ENCODE results near the gene RARA.

Gene RARA

DNA sequence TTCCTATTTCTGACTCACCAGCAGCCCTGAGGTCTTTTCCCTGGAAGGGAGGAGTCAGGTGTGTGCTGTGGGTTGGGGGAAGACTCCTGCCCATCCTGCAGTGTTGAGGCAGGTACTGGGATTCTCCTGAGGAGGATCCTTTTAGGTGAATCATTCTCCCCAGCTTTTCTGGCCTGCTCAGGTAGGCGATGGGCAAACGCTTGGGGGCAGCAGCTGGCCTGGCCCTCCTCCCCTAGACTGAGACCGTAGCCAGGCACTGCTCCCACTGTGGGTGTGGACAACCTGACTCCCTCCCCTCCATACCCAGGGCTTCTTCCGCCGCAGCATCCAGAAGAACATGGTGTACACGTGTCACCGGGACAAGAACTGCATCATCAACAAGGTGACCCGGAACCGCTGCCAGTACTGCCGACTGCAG is 40.5 kb downstream of the RARA start:
- no peak overlapping the region for H2AFZ ChIP-seq (ENCODE audit: low read length)
- no peak overlapping the region for H3K4me3 ChIP-seq (ENCODE audit: low read length, poor library complexity, severe bottlenecking)
- peaks cover 48% of the 10 kb centered on the region for H3K79me2 ChIP-seq (ENCODE audit: insufficient read depth, low read length)
- TF ChIP-seq, protein P1, sequence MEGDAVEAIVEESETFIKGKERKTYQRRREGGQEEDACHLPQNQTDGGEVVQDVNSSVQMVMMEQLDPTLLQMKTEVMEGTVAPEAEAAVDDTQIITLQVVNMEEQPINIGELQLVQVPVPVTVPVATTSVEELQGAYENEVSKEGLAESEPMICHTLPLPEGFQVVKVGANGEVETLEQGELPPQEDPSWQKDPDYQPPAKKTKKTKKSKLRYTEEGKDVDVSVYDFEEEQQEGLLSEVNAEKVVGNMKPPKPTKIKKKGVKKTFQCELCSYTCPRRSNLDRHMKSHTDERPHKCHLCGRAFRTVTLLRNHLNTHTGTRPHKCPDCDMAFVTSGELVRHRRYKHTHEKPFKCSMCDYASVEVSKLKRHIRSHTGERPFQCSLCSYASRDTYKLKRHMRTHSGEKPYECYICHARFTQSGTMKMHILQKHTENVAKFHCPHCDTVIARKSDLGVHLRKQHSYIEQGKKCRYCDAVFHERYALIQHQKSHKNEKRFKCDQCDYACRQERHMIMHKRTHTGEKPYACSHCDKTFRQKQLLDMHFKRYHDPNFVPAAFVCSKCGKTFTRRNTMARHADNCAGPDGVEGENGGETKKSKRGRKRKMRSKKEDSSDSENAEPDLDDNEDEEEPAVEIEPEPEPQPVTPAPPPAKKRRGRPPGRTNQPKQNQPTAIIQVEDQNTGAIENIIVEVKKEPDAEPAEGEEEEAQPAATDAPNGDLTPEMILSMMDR (conservative IDR thresholded peaks at IDR 0.05; ENCODE audit: low read length): no peak
- no peaks in the 10 kb centered on the region for H3K27me3 ChIP-seq (ENCODE audit: insufficient read depth, low read length, poor library complexity, severe bottlenecking)
- no peaks in the 10 kb centered on the region for H4K20me1 ChIP-seq (ENCODE audit: insufficient read depth, low read length, poor library complexity, severe bottlenecking)
- no peaks in the 10 kb centered on the region for H3K9me2 ChIP-seq (replicated peaks; ENCODE audit: low read depth, low read length)
- no peaks in the 10 kb centered on the region for H3K9me3 ChIP-seq (ENCODE audit: insufficient read depth, low read depth, low read length)
- no peaks in the 10 kb centered on the region for H3F3A ChIP-seq (ENCODE audit: low read depth)
- no peak overlapping the region for H3K4me2 ChIP-seq (ENCODE audit: low read depth, low read length, poor library complexity, severe bottlenecking)
- peaks cover 38% of the 10 kb centered on the region; the same call in 1 of the 2 replicates for H3K36me3 ChIP-seq (ENCODE audit: insufficient read depth, low read length)
- no peak overlapping the region for H3K9ac ChIP-seq (ENCODE audit: low read depth, low read length, poor library complexity, severe bottlenecking)
- peaks cover 40% of the 10 kb centered on the region for H3K4me1 ChIP-seq (ENCODE audit: insufficient read depth, low read length, poor library complexity, severe bottlenecking)

DNA sequence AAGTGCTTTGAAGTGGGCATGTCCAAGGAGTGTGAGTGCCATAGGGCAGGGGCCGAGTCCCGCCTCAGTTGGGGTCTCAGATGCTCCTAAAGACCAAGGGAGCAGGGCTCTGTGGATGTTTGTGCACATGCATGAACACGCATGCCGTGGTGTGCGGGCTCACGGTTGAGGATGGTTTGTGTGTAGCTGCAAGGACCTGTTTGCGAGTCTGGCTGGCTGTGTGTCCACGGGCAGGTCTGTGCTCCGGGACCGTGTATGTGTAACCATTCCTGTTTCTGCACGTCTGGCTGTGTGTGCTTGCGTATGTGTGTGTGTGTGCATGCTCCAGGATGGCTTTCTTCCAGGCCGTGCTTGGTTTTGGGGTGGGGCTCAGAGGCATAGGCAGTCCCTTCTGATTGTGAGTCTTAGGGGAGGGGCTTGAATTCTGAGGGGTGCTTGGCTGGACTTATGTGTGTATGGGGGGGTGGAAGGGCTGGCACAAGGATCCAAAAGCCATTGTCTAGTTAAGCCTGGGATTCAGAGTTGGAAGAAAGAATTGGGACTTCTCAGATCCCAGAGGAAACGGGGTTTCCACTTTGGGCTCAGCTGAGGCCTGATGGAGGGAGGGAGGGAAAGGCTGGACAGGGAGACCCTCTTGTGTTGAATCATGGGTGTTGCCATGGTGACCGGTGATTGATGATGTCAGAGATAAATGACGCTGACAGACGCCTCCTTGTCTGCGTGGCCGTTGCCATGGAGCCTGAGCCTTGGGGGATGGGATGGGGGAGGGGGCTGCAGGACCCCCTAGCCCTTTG is 41.1 kb downstream of the RARA start:
- Histone ChIP-seq H3F3A (ENCODE audit: low read depth) (no peaks in the 10 kb centered on the region), H3K9ac (ENCODE audit: low read depth, low read length, poor library complexity, severe bottlenecking) (no peak overlapping the region), H3K4me1 (ENCODE audit: insufficient read depth, low read length, poor library complexity, severe bottlenecking) (peaks cover 34% of the 10 kb centered on the region), H3K36me3 (ENCODE audit: insufficient read depth, low read length) (peaks cover 38% of the 10 kb centered on the region; the same call in 1 of the 2 replicates), H4K20me1 (ENCODE audit: insufficient read depth, low read length, poor library complexity, severe bottlenecking) (no peaks in the 10 kb centered on the region), H3K27me3 (ENCODE audit: insufficient read depth, low read length, poor library complexity, severe bottlenecking) (no peaks in the 10 kb centered on the region), H3K79me2 (ENCODE audit: insufficient read depth, low read length) (peaks cover 44% of the 10 kb centered on the region), H3K4me2 (ENCODE audit: low read depth, low read length, poor library complexity, severe bottlenecking) (no peak overlapping the region), H2AFZ (ENCODE audit: low read length) (no peak overlapping the region), H3K9me3 (ENCODE audit: insufficient read depth, low read depth, low read length) (no peaks in the 10 kb centered on the region), H3K4me3 (ENCODE audit: low read length, poor library complexity, severe bottlenecking) (no peak overlapping the region), H3K9me2 (replicated peaks; ENCODE audit: low read depth, low read length) (no peaks in the 10 kb centered on the region)
- TF ChIP-seq EZH2phosphoT487 (IDR thresholded peaks at IDR 0.05; ENCODE audit: borderline replicate concordance): no peak

DNA sequence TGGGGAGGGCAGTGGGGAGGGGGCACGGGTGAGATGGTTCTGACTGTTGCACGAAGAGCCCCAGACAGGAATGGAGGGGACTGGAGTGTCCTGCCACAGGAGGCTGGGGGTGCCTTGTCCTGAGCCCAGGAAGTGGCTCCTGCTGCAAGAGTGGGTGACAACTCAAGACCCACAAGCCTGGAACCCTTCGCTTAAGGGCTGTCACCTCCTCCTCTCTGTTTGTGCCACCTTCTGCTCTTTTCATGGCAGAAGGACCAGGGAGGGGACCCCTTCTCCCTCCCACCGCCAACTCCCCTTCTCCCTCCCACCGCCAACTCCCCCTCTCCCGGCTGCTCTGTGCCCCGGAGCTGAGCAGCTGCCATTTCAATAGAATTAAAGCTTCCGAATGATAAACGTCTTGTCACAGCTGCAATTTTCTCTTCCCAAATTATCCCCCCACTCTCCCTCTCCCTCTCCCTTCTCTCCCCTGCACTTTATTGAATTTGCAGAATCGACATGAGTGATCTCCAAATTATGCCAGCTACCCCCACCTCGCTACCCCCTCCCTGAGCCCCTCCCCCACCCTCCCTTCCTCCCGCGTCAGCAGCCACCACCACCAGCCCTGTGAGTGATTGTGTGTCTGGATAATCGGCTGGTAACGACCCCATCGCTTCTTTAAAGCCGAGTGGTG is 41.8 kb downstream of the RARA start:
- Histone ChIP-seq H3K9ac (ENCODE audit: low read depth, low read length, poor library complexity, severe bottlenecking) (no peak overlapping the region), H3K4me2 (ENCODE audit: low read depth, low read length, poor library complexity, severe bottlenecking) (no peak overlapping the region), H2AFZ (ENCODE audit: low read length) (no peak overlapping the region), H3K9me2 (replicated peaks; ENCODE audit: low read depth, low read length) (no peaks in the 10 kb centered on the region), H3K9me3 (ENCODE audit: insufficient read depth, low read depth, low read length) (no peaks in the 10 kb centered on the region), H3K4me1 (ENCODE audit: insufficient read depth, low read length, poor library complexity, severe bottlenecking) (peaks cover 27% of the 10 kb centered on the region), H4K20me1 (ENCODE audit: insufficient read depth, low read length, poor library complexity, severe bottlenecking) (no peaks in the 10 kb centered on the region), H3K27me3 (ENCODE audit: insufficient read depth, low read length, poor library complexity, severe bottlenecking) (no peaks in the 10 kb centered on the region), H3K79me2 (ENCODE audit: insufficient read depth, low read length) (peaks cover 37% of the 10 kb centered on the region), H3K4me3 (ENCODE audit: low read length, poor library complexity, severe bottlenecking) (no peak overlapping the region), H3F3A (ENCODE audit: low read depth) (no peaks in the 10 kb centered on the region), H3K36me3 (ENCODE audit: insufficient read depth, low read length) (peaks cover 44% of the 10 kb centered on the region; the same call in 1 of the 2 replicates)
- TF ChIP-seq, protein P1 (conservative IDR thresholded peaks at IDR 0.05; ENCODE audit: low read length): no peak
- TF ChIP-seq EZH2phosphoT487 (IDR thresholded peaks at IDR 0.05; ENCODE audit: borderline replicate concordance): no peak
